HG02870 (cell line): ENCODE results near the gene MAP2K4.
"Not testable (repeated sequence)": the region's sequence is repeated elsewhere in the genome, so short reads cannot be mapped to it uniquely, and the experiment has no call there.

Source experiments
- ATAC-seq: cut with Tn5 transposase; IDR thresholded peaks from one replicate; pipeline ENCODE4 v1.9.1; 2021; ENCODE audit warnings: mild to moderate bottlenecking, moderate library complexity; ENCODE audit not compliant: unreplicated experiment

The MAP2K4 gene

GRCh38 chr17:12136243-12136642 is 115.6 kb downstream of the MAP2K4 start:
- no peak for ATAC-seq

GRCh38 chr17:12136646-12137045 is 116.0 kb downstream of the MAP2K4 start:
- ATAC-seq = no peak

- no peak for ATAC-seq
These were observed 117.2 kb downstream of the MAP2K4 start for GRCh38 chr17:12137859-12138258.

- no peak for ATAC-seq
These were observed 120.0 kb downstream of the MAP2K4 start for GRCh38 chr17:12140685-12141084.

GRCh38 chr17:12162187-12162586 is 141.5 kb downstream of the MAP2K4 start:
- not testable (repeated sequence) for ATAC-seq

- ATAC-seq = no peak
These were observed 143.4 kb downstream of the MAP2K4 start for GRCh38 chr17:12164085-12164484.

- ATAC-seq = no peak
These were observed 158.1 kb downstream of the MAP2K4 start for GRCh38 chr17:12178644-12179330.

- no peak for ATAC-seq
These were observed 160.1 kb downstream of the MAP2K4 start for GRCh38 chr17:12180644-12181261.

- ATAC-seq = no peak
These were observed 167.0 kb downstream of the MAP2K4 start for GRCh38 chr17:12187658-12188057.

GRCh38 chr17:12193144-12193735 is 172.6 kb downstream of the MAP2K4 start:
- no peak for ATAC-seq
